Neural crest cell (in vitro differentiated cells): ENCODE measurements around the gene GALNT11. TPM values are rescaled to one million over a fixed set of nuclear protein-coding genes. Genes with fewer than 3 reads are reported as not detected.

Source experiments
- DNase-seq: peaks from one replicate; pipeline ENCODE4 v3.0.0; 2021; ENCODE audit warnings: low read depth, mixed read lengths, low spot score
- H3K27ac Mint-ChIP-seq: one replicate; pipeline ENCODE4 v1.8.0; 2021; ENCODE audit warnings: mild to moderate bottlenecking, mixed read lengths; ENCODE audit not compliant: unreplicated experiment
- H3K27me3 Mint-ChIP-seq: 2 replicates; pipeline ENCODE4 v1.8.0; 2021; ENCODE audit warnings: low read depth, mild to moderate bottlenecking, mixed read lengths
- H3K36me3 Mint-ChIP-seq: 2 replicates; pipeline ENCODE4 v1.8.0; 2021; ENCODE audit warnings: low read depth, mild to moderate bottlenecking, mixed read lengths
- H3K4me1 Mint-ChIP-seq: 2 replicates; pipeline ENCODE4 v1.8.0; 2021; ENCODE audit warnings: mixed read lengths
- H3K4me3 Mint-ChIP-seq: one replicate; pipeline ENCODE4 v1.8.0; 2021; ENCODE audit warnings: mild to moderate bottlenecking, mixed read lengths
- H3K9me3 Mint-ChIP-seq: 2 replicates; pipeline ENCODE4 v1.8.0; 2021; ENCODE audit warnings: mixed read lengths
- total RNA-seq: library from RNA; stranded (reverse); gene quantifications from 2 replicates; pipeline ENCODE4 v1.2.1, GENCODE V29; 2021
- TF ChIP-seq, protein P1 (sequence below): fragments of 200-600 bp; sonication (generic); conservative IDR thresholded peaks from 2 replicates; pipeline ENCODE4 v1.5.0; 2021; ENCODE audit warnings: antibody characterized with exemption, mild to moderate bottlenecking

GALNT11 gene
- total RNA-seq, 1 donor from 2014 or later = 30.6 TPM

DNA sequence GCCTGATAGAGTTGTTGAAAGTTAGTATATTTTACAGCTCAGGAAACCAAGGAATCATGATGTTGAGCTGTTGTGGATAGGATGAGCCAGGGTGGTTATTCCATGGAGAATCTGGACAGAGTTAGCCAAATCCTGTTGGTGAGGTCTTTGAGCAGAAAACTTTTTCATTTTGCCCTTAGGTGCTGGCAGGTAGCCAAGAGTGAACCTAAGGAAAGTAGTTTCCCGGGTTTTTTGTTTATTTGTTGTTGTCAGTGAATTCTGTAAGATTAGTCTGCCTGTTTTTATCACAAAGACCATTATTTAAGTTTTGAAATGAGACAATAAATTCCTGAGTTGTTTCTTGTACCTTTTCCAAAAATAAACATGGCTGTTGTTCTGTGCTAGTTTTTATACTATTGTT lies 61.0 kb downstream of the GALNT11 start:
- no peaks in the 10 kb centered on the region for H3K27me3 Mint-ChIP-seq
- H3K4me1 Mint-ChIP-seq = peaks cover 28% of the 10 kb centered on the region
- no peak overlapping the region for H3K27ac Mint-ChIP-seq
- peaks cover 23% of the 10 kb centered on the region for H3K36me3 Mint-ChIP-seq
- TF ChIP-seq, protein P1, sequence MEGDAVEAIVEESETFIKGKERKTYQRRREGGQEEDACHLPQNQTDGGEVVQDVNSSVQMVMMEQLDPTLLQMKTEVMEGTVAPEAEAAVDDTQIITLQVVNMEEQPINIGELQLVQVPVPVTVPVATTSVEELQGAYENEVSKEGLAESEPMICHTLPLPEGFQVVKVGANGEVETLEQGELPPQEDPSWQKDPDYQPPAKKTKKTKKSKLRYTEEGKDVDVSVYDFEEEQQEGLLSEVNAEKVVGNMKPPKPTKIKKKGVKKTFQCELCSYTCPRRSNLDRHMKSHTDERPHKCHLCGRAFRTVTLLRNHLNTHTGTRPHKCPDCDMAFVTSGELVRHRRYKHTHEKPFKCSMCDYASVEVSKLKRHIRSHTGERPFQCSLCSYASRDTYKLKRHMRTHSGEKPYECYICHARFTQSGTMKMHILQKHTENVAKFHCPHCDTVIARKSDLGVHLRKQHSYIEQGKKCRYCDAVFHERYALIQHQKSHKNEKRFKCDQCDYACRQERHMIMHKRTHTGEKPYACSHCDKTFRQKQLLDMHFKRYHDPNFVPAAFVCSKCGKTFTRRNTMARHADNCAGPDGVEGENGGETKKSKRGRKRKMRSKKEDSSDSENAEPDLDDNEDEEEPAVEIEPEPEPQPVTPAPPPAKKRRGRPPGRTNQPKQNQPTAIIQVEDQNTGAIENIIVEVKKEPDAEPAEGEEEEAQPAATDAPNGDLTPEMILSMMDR = no peak
- H3K4me3 Mint-ChIP-seq = no peak overlapping the region
- peaks cover 14% of the 10 kb centered on the region for H3K9me3 Mint-ChIP-seq
- DNase-seq = no peak

DNA sequence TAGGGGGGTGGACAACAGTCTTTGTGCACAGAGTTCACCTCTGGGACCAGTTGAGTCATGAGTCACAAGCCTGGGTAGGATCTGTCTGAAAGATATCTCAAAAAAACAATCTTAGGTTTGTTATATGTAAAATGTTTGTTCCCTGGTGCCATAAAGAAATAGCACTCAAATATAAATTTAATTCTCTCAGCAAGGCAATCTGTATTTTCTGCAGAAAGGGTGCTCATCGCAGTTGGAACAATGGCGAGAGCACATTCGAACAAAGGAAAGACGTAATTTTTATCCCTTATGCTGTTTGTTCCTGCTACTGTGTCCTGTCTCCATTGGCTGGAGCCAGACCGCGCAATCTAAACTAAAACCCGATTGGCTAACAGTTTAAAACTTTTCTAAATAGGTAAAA lies 63.7 kb downstream of the GALNT11 start:
- peaks cover 14% of the 10 kb centered on the region for H3K9me3 Mint-ChIP-seq
- H3K36me3 Mint-ChIP-seq = peaks cover 28% of the 10 kb centered on the region
- H3K27ac Mint-ChIP-seq = no peak overlapping the region

DNA sequence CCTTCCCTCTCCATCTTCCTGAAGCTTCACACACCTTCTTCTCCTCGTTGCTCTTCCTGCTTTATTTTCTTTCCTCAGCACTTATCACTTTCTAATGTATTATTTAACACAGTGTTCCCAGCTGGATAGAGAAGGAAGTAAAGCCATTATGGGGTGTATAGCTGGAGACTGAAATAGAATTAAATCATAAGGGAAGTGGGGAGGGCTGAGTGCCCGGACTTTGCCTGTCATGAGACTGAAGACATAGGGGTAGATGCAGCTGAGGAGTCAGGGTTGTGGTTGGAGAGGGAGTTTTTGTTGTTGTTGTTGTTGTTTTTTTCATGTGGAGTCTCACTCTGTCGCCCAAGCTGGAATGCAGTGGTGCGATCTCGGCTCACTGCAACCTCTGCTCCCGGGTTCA lies 65.3 kb downstream of the GALNT11 start:
- no peak overlapping the region for H3K4me3 Mint-ChIP-seq
- no peak for DNase-seq
- peaks cover 12% of the 10 kb centered on the region for H3K4me1 Mint-ChIP-seq
- H3K36me3 Mint-ChIP-seq = peaks cover 25% of the 10 kb centered on the region
- H3K9me3 Mint-ChIP-seq = peaks cover 12% of the 10 kb centered on the region
- H3K27ac Mint-ChIP-seq = no peak overlapping the region
- H3K27me3 Mint-ChIP-seq = no peaks in the 10 kb centered on the region
- TF ChIP-seq, protein P1 = no peak

More for the DNA sequence above, 63.7 kb downstream of the GALNT11 start:
- Mint-ChIP-seq H3K27me3 (no peaks in the 10 kb centered on the region), H3K4me3 (no peak overlapping the region), H3K4me1 (peaks cover 21% of the 10 kb centered on the region)
- no peak for DNase-seq
- TF ChIP-seq, protein P1 = no peak

DNA sequence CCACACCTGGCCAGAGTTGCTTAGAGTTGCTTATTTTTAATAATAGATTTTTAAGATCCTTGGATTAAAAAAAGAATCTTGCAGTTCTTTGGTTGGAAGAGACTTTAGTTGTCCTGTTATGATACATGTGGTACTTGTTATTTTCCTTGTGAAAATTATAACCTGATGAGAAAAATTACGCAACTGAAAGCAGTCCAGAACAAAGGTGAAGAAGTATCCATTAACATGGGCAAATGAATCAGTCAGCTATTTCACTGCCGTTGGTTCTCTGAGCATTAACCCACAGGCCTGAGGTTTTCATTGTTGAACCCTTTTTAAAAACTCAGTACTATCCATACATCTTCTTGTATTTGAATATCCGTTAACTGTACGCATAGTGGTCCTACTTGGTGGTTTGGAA lies 68.2 kb downstream of the GALNT11 start:
- Mint-ChIP-seq H3K27me3 (no peaks in the 10 kb centered on the region), H3K4me1 (peaks cover 12% of the 10 kb centered on the region), H3K4me3 (no peak overlapping the region), H3K27ac (peak overlapping the region; percentile 12), H3K36me3 (peaks cover 19% of the 10 kb centered on the region), H3K9me3 (peaks cover 8% of the 10 kb centered on the region)
- DNase-seq = no peak
- TF ChIP-seq, protein P1 = no peak

DNA sequence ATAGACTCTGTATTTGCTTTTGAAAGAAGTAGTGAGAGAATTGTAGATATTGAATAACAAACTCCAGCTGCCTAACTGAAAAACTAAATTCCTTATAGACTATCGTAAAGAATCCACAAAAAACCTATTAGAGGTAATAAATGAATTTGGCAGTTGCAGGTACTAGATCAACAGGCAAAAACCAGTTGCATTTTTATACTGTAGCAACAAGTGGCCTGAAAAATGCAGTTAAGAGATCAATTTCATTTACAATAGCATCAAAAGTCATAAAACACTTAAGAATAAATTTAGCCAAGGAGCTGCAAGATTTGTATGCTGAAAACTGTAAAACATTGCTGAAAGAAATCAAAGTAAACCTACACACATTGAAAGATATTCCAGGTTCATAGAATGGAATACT lies 70.3 kb downstream of the GALNT11 start:
- H3K9me3 Mint-ChIP-seq = no peaks in the 10 kb centered on the region

More for the DNA sequence above, 70.3 kb downstream of the GALNT11 start:
- Mint-ChIP-seq H3K27ac (no peak overlapping the region), H3K4me1 (peaks cover 12% of the 10 kb centered on the region), H3K36me3 (peaks cover 12% of the 10 kb centered on the region), H3K27me3 (no peaks in the 10 kb centered on the region), H3K4me3 (no peak overlapping the region)
- no peak for DNase-seq
- TF ChIP-seq, protein P1 = no peak
